AG10803 (cell line): ENCODE results near the gene SREBF1.

ENCODE experiments used
- DNase-seq: peaks from one replicate; pipeline ENCODE4 v3.0.0; 2010; ENCODE audit warnings: low read depth
- H3K4me3 ChIP-seq: 2 replicates; pipeline ENCODE4 v1.5.1; 2011; ENCODE audit warnings: mild to moderate bottlenecking, low read length, control low read depth
- TF ChIP-seq, protein P1 (sequence below): conservative IDR thresholded peaks from 2 replicates; pipeline ENCODE4 v1.5.1; 2011; ENCODE audit warnings: mild to moderate bottlenecking, low read length, control low read depth, inconsistent platforms

Gene SREBF1

DNA sequence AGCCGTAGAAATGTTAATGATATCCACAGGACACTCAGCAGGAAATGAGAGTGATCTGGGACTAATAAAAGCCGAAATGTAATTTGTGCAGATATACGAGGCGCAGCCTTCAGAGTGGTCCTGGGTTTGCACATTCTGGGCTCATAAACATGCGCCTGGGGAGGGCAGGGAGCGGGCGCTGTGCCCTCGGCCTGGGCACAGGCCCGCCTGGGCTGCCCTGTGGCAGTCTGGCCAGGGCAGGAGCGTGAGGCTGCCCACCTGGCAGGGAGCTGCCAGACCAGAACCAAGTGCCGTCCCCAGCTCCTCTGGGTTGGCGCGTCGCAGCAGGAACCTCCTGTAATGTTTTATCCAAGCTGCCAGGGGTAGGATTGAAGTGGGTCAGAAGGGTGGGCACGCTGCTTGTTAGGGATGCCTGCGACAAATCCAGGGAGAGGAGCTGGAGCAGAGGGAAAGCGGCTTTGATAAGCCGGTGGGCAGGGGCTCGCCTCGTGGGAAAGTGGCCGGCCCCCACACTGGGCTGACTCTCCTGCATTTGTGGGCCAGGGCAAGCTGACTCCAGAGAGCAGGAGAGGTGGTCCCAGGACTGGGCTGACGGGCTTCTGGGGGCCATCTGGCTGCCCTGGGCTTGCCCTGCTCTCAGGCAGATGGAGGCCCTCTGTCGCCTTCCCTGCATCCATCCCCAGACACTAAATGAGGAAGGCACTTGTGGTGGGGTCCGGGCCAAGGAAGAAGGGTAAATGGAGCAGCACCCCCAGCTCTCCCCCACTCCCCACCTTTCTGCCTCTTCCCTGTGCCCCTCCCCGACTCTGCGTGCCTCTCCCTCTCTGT lies 45.9 kb downstream of the SREBF1 start:
- no peak for DNase-seq
- TF ChIP-seq, protein P1, sequence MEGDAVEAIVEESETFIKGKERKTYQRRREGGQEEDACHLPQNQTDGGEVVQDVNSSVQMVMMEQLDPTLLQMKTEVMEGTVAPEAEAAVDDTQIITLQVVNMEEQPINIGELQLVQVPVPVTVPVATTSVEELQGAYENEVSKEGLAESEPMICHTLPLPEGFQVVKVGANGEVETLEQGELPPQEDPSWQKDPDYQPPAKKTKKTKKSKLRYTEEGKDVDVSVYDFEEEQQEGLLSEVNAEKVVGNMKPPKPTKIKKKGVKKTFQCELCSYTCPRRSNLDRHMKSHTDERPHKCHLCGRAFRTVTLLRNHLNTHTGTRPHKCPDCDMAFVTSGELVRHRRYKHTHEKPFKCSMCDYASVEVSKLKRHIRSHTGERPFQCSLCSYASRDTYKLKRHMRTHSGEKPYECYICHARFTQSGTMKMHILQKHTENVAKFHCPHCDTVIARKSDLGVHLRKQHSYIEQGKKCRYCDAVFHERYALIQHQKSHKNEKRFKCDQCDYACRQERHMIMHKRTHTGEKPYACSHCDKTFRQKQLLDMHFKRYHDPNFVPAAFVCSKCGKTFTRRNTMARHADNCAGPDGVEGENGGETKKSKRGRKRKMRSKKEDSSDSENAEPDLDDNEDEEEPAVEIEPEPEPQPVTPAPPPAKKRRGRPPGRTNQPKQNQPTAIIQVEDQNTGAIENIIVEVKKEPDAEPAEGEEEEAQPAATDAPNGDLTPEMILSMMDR: no peak
- H3K4me3 ChIP-seq: no peak overlapping the region

DNA sequence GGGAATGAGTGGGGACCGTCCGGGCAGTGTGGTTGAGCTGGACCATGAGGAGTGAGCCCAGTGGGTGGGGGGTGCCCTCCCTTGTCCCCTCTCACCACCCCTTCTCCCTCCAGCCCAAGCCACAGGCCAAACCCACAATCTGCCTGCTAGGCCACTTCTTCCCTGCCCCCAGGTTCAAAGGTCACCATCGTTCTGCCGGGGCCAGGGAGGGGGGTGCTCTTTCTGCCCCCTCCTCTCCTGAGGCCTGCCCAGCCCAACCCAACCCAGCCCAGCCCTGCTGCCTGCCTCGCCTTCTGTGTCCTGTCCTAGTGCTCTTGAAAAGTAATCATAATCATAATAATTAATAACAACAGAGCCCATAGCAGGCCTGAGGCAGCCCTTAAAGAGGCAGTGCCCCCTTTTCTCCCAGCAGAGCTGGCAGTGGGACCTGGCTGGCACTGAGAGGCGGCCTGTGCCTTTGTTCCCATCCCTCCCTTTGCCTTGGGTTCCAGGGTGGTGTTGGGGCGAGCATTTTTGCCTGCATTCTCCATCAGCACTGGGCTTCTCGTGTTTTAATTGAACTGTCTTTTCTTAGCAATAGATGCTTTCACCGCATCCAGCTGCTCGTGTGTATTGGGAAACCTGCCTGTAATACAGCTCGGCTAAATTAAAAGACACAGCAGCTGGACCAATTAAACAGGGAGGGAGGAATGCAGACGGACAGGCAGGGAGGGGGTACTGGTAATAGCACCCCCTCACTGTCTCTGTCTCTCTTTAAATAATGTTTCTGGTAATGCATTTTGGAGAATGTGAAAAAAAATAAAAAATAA lies 46.8 kb downstream of the SREBF1 start:
- TF ChIP-seq, protein P1: no peak
- no peak overlapping the region for H3K4me3 ChIP-seq
- no peak for DNase-seq

DNA sequence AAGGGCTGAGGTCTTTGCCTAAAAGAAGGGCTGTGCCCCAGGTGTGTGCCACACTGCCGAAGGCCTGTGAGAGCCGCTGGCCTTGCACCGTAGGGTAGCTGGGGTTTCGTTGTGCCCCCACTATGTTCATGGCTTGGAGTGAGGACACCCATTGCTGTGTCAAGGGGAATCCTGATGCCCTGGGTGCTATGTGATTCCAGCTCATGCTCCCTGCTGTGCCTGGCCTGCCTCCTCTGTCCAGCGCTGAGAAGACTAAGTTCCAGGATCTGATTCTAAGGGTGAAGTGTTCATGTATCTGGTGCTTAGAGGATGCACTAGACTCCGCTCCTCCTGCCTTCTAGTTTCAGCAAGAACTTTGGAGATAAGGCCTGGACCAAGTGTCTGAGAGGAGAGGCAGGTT lies 47.4 kb downstream of the SREBF1 start:
- TF ChIP-seq, protein P1: no peak
- DNase-seq: no peak
- H3K4me3 ChIP-seq: no peak overlapping the region

DNA sequence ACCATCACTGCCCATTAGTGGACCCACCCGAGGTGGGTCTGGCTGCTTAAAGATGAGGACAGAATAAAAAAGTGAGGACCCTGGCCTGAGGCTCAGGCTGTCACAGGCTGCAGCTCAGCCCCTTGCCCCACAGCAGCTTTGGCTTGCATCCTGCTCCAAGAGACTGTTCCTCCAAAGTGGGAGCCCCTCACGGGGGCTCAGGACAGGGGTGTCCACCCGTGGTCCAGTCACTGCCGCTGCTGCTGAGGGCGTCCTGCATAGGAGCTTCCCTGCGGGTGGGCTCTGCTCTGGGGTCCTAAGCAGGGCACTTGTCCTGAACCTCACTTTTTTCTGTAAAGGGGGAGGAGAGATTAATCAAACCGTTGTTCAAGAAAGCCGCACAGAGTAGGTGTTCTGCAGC lies 47.8 kb downstream of the SREBF1 start:
- TF ChIP-seq, protein P1: no peak
- DNase-seq: no peak
- H3K4me3 ChIP-seq: no peak overlapping the region

DNA sequence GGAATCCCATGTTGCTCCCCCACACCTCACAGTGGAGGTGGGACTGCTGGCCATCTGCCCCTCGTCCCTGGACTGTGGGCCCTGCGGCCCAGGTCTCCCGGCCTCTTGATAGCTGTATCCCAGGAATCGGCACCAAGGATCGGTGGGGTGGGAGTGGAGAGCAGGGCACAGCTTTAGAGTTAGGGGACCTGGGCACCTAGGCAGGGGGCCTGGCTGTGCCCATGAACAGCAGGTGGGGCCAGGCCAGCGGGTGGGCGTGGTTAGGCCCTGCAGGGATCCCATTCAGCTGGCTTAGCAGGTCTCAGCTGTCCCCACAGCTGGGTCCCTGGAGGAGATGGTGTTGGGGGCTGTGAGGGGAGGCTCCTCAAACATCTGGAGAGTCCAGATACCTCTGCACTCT lies 49.2 kb downstream of the SREBF1 start:
- no peak for DNase-seq
- TF ChIP-seq, protein P1: no peak
- no peak overlapping the region for H3K4me3 ChIP-seq

DNA sequence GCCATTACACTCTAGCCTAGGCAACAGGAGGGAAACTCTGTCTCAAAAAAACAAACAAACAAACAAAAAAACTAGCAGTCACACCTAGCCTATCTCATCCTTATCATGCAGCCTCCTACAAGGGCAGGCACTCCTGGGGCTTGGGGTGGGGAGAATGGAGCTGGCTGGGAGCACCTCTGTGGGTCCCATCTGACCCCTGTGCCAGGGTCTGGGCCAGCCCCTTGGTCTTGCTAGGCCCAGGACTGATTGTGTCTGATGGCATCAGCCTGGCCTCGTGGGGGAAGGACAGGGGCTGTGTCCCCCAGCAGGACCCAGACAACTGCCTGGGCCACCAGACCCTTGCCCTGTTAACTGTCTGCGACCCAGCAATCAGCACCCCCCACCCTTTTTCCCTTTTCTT lies 49.8 kb downstream of the SREBF1 start:
- TF ChIP-seq, protein P1: no peak
- no peak for DNase-seq
- H3K4me3 ChIP-seq: no peak overlapping the region
